SK-N-SH treated with all-trans-retinoic acid at 6 μM for 48 hours (cell line): Measurements from ENCODE around the gene SORCS2.

Experiments used
- ATAC-seq: fragments of 200-7000 bp; cut with Tn5 transposase; 3 replicates; pipeline ENCODE4 v1.9.1; 2020; ENCODE audit warnings: mild to moderate bottlenecking, moderate library complexity
- ARNTL ChIP-seq: fragments of 450-650 bp; formaldehyde crosslinking; IDR thresholded peaks from 2 replicates; pipeline ENCODE4 v1.5.0; 2020; ENCODE audit warnings: low read depth, mild to moderate bottlenecking, moderate library complexity, borderline replicate concordance
- BACH2 ChIP-seq: fragments of 250-450 bp; sonication (Bioruptor Pico); IDR thresholded peaks from 2 replicates; pipeline ENCODE4 v1.9.0; 2021; ENCODE audit warnings: mild to moderate bottlenecking, borderline replicate concordance
- CREB5 ChIP-seq: fragments of 250-450 bp; sonication (Bioruptor Pico); IDR thresholded peaks from 2 replicates; pipeline ENCODE4 v1.5.1; 2020; ENCODE audit warnings: low read depth, mild to moderate bottlenecking, moderate library complexity
- CSDC2 ChIP-seq: fragments of 250-450 bp; sonication (Bioruptor Pico); IDR thresholded peaks from 2 replicates; pipeline ENCODE4 v1.5.0; 2020; ENCODE audit warnings: mild to moderate bottlenecking, moderate library complexity
- CSRNP3 ChIP-seq: fragments of 250-450 bp; sonication (Bioruptor Pico); IDR thresholded peaks from 2 replicates; pipeline ENCODE4 v1.5.1; 2021; ENCODE audit warnings: mild to moderate bottlenecking, moderate library complexity
- ESRRG ChIP-seq: fragments of 250-450 bp; sonication (Bioruptor Pico); IDR thresholded peaks from 2 replicates; pipeline ENCODE4 v1.6.1; 2021; ENCODE audit warnings: mild to moderate bottlenecking
- GLIS3 ChIP-seq: fragments of 250-450 bp; sonication (Bioruptor Pico); IDR thresholded peaks from 2 replicates; pipeline ENCODE4 v1.5.0; 2020; ENCODE audit warnings: mild to moderate bottlenecking, moderate library complexity
- OSR1 ChIP-seq: fragments of 250-450 bp; sonication (Bioruptor Pico); IDR thresholded peaks from 2 replicates; pipeline ENCODE4 v1.8.0; 2022; ENCODE audit warnings: moderate library complexity, mild to moderate bottlenecking, inconsistent platforms
- PATZ1 ChIP-seq: fragments of 250-450 bp; sonication (Bioruptor Pico); IDR thresholded peaks from 2 replicates; pipeline ENCODE4 v1.8.0; 2020; ENCODE audit warnings: mild to moderate bottlenecking, moderate library complexity, borderline replicate concordance
- POU6F1 ChIP-seq: fragments of 250-450 bp; sonication (Bioruptor Pico); IDR thresholded peaks from 2 replicates; pipeline ENCODE4 v1.8.0; 2021; ENCODE audit warnings: low read depth, mild to moderate bottlenecking, moderate library complexity, borderline replicate concordance
- PPARA ChIP-seq: fragments of 250-450 bp; sonication (Bioruptor Pico); IDR thresholded peaks from 2 replicates; pipeline ENCODE4 v1.5.0; 2020; ENCODE audit warnings: mild to moderate bottlenecking, borderline replicate concordance
- RARB ChIP-seq: fragments of 250-450 bp; sonication (Bioruptor Pico); IDR thresholded peaks from 2 replicates; pipeline ENCODE4 v1.8.0; 2021; ENCODE audit warnings: mild to moderate bottlenecking, moderate library complexity
- SNAI2 ChIP-seq: fragments of 250-450 bp; sonication (Bioruptor Pico); IDR thresholded peaks from 2 replicates; pipeline ENCODE4 v1.5.0; 2020; ENCODE audit warnings: mild to moderate bottlenecking, moderate library complexity
- TCF4 ChIP-seq: fragments of 250-450 bp; sonication (Bioruptor Pico); IDR thresholded peaks from 2 replicates; pipeline ENCODE4 v1.8.0; 2021; ENCODE audit warnings: mild to moderate bottlenecking, moderate library complexity, borderline replicate concordance
- TOX ChIP-seq: fragments of 250-450 bp; sonication (Bioruptor Pico); IDR thresholded peaks from 2 replicates; pipeline ENCODE4 v1.8.0; 2021; ENCODE audit warnings: mild to moderate bottlenecking, moderate library complexity, borderline replicate concordance
- ZC3H10 ChIP-seq: fragments of 250-450 bp; sonication (Bioruptor Pico); IDR thresholded peaks from 2 replicates; pipeline ENCODE4 v1.5.1; 2021; ENCODE audit warnings: mild to moderate bottlenecking, moderate library complexity
- ZFP3 ChIP-seq: fragments of 250-450 bp; sonication (Bioruptor Pico); IDR thresholded peaks from 2 replicates; pipeline ENCODE4 v1.5.0; 2020; ENCODE audit warnings: mild to moderate bottlenecking, moderate library complexity
- ZFP30 ChIP-seq: fragments of 450-650 bp; formaldehyde crosslinking; IDR thresholded peaks from 2 replicates; pipeline ENCODE4 v1.5.0; 2022; ENCODE audit warnings: mild to moderate bottlenecking, moderate library complexity
- ZNF565 ChIP-seq: fragments of 450-650 bp; formaldehyde crosslinking; conservative IDR thresholded peaks from 2 replicates; pipeline ENCODE4 v1.5.0; 2020; ENCODE audit warnings: low read depth, mild to moderate bottlenecking, moderate library complexity
- ZNF70 ChIP-seq: fragments of 450-650 bp; formaldehyde crosslinking; IDR thresholded peaks from 2 replicates; pipeline ENCODE4 v1.5.0; 2020; ENCODE audit warnings: mild to moderate bottlenecking, moderate library complexity
- ZNF8 ChIP-seq: fragments of 450-650 bp; formaldehyde crosslinking; IDR thresholded peaks from 2 replicates; pipeline ENCODE4 v1.5.0; 2020; ENCODE audit warnings: mild to moderate bottlenecking, moderate library complexity

SORCS2 gene

GRCh38 chr4:7233006-7233580 is 40.8 kb downstream of the SORCS2 start:
- no peak for ATAC-seq
- TF ChIP-seq ZFP30 (CRISPR knock-in tag): no peak
- no peak for TF ChIP-seq ZNF8
- no peak for TF ChIP-seq CSDC2 (CRISPR knock-in tag)
- TF ChIP-seq ZC3H10 (CRISPR knock-in tag): no peak
- no peak for TF ChIP-seq ZNF70 (CRISPR knock-in tag)
- TF ChIP-seq ZFP3 (CRISPR knock-in tag): no peak
- no peak for TF ChIP-seq CSRNP3 (CRISPR knock-in tag)

GRCh38 chr4:7233601-7234000 is 41.3 kb downstream of the SORCS2 start:
- TF ChIP-seq ZNF565 (CRISPR knock-in tag): no peak
- no peak for TF ChIP-seq TOX (CRISPR knock-in tag)
- TF ChIP-seq PPARA: no peak
- no peak for TF ChIP-seq ESRRG (CRISPR knock-in tag)
- TF ChIP-seq OSR1: no peak
- no peak for TF ChIP-seq BACH2
- no peak for TF ChIP-seq ZC3H10 (CRISPR knock-in tag)
- no peak for TF ChIP-seq ARNTL
- no peak for TF ChIP-seq GLIS3
- no peak for TF ChIP-seq ZFP30 (CRISPR knock-in tag)
- TF ChIP-seq PATZ1: no peak
- TF ChIP-seq SNAI2 (CRISPR knock-in tag): no peak
- no peak for TF ChIP-seq ZNF8
- TF ChIP-seq TCF4 (CRISPR knock-in tag): no peak
- no peak for TF ChIP-seq CSRNP3 (CRISPR knock-in tag)
- TF ChIP-seq POU6F1 (CRISPR knock-in tag): no peak
- ATAC-seq: no peak

- TF ChIP-seq SNAI2 (CRISPR knock-in tag) (no peak), POU6F1 (CRISPR knock-in tag) (no peak), TCF4 (CRISPR knock-in tag) (no peak), CSRNP3 (CRISPR knock-in tag) (no peak), ZNF565 (CRISPR knock-in tag) (no peak), TOX (CRISPR knock-in tag) (no peak), CREB5 (CRISPR knock-in tag) (no peak), PATZ1 (no peak), BACH2 (no peak), CSDC2 (CRISPR knock-in tag) (no peak), OSR1 (no peak), ZFP30 (CRISPR knock-in tag) (no peak), ZFP3 (CRISPR knock-in tag) (no peak), ZNF8 (no peak), RARB (no peak)
- no peak for ATAC-seq
These were observed 42.2 kb downstream of the SORCS2 start for GRCh38 chr4:7234355-7235029.
